ENCODE data around the gene DGKD.

The DGKD gene

DNA sequence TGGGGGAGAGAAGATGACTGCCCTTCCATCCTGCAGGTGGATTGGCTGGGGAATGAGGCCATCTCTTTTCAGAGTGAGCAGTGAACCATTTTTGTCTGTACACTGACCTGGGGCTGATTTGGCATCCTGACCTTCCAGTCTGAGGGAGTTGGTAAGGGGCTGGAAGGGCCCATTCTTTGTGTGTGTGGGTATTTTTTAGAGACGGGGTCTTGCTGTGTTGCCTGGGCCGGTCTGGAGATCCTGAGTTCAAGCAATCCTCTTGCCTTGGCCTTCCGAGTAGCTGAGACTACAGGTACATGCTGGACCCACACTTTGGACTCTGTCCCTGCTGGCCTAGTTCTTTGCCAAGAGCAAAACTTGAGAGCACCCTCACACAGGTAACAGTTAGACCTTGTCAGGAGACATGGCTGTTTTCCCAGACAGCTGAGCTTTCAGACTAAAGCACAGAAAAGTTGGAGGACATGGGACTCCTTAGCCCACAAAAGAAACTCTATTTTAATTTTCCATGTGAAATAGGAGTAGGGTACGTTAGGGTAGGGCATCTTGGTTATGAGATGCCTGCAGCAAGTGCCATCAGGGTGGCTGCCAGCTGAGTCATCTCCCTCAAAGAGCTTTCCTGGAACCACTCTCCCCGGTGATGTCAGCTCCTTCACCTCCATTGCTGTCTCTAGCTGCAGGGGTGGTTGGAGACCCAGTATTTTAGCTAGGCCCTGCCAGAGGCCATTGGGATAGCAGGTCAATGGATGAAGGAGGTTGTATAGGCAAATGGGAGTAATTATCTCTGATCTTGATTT is 60.7 kb downstream of the DGKD start:
- peak; percentile 60 to 61 for DNase-seq

DNA sequence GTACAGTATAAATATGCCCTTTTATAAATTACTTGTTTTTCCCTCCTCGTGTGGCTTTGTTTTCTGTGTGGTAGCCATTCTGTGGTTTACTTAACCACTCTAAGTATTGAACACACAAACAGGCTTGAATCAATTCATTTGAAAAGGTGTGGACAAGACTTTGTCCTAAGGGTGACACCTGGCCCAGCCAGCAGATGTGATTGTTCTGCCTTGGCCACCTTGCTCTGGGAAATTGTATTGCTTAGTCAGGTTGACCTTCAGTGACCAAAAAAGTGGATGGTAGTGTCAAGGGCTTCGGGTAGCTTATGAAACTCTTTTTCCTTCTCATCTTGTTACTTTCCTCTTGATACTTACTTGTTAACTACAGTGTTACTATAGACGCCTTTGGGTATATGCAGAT is 61.9 kb downstream of the DGKD start:
- no peak for DNase-seq

DNA sequence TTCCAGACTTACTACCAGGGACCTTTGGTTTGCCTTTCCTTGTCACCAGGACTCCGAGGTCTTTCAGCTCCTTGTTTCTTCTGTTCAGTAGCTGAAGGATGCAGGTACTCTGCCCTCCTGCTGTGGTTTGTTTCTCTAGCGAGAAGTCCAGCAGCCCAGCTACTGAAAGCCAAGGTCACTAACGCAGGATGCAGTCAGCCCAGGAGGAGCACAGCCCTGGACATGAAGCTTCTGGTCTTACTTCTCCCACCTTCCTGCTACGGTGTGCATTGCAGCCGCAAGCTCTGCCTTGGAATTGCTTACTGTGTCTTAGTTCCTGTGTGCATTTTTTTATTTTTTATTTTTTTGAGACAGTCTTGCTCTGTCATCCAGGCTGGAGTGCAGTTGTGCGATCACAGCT is 62.4 kb downstream of the DGKD start:
- no peak for DNase-seq

DNA sequence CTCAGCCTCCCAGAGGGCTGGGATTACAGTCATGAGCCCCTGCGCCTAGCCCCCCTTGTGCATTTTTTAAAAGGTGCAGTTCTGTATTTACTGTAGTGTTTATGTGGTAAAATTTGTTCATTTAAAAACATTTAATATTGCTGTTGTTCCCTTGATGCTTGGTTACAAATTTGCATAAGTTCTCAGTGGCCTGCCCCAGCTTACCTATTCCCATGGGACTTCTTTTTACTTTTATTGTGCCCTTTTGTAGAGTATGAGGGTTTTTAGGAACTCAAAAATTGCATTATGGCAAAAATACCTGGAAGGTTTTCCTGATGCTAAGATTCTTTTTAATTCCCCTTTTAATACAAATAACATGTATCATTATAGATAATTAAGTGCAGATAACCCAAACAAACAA is 63.0 kb downstream of the DGKD start:
- DNase-seq: no peak

DNA sequence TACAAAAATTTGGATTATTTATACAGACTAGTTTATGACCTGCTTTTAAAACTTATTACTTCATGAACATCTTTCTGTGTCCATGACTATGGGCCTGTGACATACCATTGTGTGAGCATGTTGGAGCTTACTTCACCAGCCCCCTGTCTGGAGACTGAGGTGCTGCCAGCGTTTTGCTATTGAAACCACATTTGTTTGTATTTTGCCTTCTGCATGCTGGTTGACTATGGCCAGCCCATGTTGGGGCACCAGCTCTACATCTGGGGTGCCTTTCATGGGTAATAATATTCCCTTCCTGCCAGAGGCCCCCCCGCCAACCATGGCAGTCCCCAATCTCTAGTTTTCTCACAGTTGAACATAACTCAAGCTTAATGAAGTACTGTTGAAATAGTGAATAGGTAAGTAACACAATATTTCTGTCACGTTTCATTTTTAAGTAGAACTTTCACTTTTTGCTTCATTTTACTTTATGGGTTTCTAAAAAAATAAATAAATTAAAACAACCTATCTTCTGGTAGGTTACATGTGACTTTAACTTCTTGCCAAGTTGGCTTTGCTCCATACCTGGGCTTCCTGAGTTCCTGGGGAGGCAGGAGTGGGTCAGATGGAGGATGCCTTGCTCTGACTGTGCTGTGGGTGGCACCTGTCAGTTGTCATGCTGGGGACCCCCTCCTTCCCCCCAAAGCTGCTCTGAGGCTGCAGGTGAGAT is 63.9 kb downstream of the DGKD start:
- no peak for DNase-seq

DNA sequence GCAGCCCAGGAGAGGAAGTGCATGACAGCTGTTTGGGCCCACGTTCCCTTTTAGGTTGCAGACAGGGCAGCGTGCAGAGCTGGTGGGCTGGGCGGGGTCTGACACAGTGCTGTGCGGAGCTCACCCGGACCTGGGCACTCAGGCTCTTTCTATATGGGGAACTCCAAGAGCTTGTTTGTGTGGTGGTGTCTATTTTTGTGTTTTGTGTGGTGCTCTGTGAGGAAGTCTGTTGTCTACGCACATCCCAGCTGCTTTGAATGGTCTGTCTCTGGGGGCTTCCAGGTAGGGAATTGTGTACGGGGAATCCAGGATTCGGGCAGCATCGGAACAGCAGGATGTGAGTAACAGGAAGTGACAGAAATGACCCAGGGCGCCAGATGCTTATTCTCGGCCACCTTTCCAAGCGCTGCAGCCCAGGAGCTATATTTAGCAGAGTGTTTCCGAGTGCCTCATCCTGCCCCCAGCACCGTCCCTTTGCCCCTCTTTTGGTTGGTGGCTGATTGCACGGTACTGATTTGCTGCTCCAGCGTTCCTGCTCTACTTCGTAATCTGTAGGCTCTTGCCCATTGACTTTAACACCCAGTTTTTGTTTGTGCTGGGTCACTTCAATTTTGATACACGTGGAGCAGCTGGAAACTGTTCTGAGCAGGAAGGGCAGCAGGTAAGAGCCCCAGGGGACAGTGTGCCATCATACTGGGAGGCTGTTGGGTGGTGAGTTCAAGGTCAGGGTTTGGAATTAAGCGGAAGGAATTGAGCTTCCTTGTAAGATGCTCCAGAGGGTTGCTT is 64.7 kb downstream of the DGKD start:
- peak; percentile 25 to 41 for DNase-seq

DNA sequence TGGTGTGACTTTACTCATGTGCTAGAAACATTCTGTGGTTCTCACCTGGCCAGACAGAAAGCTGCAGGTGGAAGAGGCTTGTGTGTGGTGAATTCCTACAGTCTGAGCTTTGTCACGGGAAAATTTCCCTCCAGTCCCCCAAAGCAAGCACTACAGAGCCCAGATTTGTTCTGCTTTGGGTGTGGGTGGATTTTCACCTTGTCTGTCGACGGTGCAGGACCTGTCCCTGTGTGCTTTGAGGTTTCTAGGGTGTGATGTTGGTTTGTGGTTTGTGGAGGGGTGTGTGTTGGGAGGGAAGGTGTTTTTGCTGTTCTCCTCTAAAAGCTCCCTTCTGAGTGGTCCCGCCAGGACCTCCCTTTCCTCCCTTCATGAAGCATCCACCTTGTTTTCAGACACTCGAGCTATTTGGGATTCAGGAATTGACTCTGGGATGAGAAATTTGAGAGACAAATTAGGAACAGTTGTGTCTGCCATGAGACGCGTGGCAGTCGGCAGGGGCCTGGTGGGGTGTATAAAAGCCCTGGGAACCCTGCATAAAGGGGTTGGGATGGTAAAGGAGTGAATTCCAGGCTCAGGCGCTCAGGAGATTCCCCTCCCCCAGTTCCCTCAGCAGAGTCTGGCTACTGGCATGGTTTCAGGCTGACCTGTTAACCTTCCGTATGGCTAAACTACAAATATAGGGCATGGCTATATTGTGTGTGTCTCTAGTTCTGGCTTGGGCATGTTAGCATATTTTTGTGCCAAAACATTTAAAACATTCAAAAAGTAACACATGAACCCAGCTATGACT is 65.5 kb downstream of the DGKD start:
- peak in 1 of 2 experiments; percentile 30 for DNase-seq

DNA sequence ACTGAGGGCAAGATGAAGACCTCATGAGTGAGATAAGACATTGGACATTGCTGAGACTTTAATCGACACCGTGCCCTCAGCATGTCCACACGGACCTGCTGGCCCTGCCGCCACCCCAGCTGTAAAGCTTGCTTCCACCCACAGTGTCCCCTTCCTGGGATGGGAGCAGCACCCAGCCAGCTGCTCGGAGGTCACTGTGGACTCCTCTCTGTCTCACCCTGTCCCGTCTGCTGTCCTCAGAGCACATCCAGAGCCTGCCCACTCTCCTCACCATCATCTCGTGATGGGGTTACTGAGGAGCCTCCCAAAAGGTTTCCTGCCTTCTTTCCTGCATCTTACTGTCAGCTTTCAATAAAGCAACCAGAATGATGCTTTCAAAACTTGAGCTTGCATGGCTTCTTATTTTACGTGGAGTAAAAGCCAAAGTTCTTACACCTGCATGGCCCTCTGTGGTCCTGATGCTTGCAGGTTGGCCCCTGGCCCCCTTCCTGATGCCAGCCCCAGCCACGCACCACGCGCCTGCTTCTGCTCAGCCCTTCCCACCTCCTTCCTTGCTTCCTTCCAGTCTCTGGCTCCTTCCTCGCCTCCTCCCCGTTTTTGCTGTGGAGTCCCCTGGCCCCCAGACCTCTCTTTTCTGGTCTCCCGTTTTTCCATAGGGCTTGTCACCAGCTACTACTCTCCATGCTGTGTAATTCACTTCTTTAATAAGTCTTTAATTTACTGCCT is 67.0 kb downstream of the DGKD start:
- no peak for DNase-seq

DNA sequence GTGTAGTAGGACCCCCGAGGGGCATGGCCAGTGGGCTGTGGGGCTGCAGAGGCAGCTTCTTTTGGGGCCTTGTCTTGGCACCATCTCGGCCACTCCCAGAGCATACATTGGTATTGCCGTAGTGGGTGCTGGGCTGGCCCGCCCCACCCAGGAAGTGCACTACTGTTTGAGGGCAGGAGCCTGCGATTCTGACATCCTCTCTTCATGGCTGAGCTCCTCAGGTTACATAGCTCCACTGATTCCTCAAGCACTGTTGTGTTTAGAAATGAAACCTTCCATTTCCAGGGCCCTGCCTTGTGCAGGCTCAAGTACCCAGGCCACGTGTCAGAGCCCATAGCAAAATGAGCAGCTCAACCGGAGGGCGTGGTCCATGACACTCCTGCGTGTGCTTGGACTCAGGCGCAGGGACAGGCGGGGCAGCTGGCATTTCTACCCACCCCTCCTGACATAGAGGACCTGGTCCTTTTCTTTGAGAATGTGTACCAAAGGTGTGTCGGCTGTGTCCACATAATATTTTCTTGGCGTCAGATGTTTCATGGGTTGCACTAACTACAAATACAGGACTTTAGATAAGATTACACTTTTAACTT is 67.9 kb downstream of the DGKD start:
- peak; percentile 34 to 40 for DNase-seq

DNA sequence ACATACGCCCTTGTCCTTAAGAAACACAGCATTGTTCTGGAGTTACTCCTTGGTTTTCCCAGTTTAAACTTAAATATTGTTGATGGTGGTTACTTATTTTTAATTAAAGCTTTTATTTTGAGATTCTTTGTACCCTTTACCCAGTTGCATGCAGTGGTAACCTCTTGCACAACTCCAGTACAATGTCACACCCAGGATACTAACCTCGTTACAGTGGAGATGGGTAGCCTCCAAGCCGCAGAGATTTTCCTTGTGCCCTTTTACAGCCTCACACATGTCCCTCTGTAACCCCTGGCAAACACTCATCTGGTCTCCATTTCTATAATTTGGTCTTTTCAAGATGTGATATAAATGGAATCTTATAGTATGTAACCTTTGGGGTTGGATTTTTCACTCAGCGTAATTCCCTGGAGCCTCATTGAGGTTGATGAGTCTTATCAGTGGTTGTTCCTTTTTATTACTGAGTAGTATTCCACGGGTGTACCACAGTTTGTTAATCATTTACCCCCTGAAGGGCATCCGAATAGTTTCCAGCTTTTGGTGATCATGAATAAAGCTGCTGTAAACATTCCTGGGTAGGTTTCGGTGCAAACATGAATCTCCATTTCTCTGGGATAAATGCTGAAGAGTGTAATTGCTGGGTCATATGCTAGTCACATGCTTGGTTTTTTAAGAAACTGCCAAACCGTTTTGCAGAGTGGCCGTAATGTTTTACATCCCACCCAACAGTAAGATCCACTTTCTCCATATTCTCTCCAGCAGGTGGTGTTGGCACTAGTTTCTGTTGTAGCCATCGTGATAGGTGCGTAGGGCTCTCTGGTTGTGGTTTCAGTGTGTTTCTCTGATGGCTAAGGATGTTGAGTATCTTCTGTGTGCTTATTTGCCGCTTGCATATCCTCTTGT is 68.6 kb downstream of the DGKD start:
- DNase-seq: no peak

DNA sequence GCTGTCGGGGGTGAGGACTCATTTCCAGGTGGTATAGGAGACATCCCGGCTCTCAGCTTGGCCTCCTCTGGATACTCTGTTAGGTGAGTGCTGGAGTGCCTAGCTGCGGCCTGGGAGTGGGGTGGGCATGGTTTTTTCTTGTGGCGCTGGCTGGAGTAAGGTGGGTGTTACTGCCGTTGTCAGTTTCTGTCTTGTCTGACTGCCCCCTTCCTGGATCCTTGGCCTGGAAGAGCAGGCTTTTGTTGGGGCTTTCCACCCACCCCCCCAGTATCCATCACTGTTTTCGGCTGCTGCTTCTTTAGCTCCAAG is 69.2 kb downstream of the DGKD start:
- DNase-seq: no peak

DNA sequence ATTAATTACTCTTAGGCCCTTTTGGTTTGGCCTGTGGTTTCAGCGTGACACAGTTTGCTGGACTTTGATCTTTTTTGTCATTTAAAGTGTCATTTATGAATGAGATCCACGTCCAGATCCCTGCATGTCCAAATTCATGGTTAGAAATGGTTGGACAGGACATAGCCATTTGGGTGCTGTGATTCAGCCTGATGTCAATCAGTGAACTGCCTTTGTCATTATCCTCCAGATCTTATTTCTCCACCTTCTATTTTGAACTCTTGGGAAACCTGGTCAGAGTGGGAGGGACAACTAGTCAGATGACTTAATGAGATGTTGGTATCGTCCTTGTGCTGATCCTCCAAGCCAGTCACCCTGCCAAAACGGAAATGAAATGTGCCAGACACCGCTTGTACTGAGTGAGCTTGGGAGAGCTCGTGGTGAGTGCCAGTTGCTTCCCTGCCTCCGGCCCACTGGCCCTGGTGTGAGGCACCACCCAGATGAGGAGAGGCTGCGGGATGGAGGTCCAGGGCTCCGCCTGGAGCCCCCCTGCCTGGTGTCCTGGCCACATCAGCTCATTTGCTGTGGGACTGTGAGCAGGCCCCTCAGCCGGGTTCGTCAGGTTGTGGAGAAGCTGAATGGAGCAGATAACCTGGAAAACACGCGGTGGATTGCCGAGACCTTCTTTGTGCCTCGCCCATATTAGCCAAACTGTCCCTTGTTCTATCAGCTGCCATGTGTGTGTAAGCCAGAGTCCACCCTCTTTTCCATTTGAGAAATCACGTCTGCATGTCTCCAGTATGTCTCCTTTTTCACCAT is 70.1 kb downstream of the DGKD start:
- no peak for DNase-seq

DNA sequence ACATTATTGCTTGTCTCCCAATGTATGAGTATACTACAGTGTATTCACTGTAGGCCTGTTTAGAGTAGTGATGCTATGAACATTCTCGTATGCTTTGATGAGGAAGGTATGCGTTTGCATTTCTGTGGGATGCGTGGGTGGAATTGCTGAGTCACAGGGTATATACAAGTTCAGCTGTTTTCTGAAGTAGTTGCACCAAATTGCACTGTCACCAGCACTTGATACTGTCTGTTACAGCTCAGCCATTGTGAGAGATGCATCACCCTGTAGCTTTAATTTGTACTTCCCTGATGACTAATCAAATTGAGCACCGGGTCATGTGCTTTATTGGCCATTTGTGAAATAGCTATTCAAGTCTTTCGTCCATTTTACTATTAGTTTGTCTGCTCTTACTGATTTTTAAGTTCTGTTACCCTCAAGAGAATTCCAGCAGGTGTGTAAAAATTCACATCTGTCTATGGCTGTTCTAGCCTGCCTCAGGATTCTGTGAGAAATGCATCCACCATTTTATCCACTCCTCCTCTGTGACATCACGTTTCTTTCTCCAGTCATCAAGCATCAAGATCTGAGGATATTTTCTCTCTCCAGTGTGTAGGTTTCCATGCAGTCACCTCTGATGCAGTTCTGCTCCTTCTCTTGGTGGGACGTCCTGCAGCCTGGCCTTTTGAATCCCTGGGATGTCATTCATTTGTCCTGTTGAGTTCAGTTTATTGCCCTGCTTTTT is 72.5 kb downstream of the DGKD start:
- DNase-seq: peak; percentile 58 to 72

DNA sequence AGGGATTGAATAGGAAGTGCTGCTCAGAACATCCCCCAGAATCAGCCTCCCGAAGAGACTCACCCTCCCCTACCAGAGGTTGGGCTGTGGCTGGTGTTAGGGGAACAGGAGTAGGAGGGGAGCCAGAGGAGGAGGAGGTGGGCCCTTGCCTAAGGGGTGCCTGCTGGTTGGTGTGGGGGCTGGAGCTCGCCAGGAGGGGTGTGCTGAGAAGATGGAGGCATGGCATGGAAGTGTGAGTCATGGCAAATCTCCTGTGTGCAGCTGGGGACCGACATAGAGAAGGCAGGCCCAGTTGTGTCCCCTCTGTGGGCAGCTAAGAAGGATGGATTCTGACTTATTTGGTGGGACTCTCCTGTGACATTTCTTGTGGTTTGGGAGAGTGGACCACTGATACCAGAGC is 73.7 kb downstream of the DGKD start:
- DNase-seq: no peak

DNA sequence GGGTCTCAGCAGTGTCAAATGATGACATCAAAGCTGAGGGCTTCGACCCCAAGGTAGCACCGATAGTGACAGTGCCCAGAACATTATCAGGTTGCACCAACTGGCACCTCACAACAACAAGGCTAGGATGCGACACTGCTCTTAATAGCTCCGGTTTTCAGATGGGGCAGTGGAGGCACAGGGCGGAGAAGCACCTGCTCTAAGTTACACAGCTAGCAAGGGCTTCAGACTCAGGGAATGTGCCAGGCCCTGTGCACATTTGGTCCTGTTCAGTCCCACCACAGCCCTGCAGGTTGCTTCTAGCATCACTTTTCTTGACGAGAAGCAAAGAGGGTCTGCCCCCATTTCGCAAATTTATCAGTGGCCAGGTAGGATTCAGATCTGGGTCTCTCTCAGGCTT is 74.1 kb downstream of the DGKD start:
- no peak for DNase-seq

DNA sequence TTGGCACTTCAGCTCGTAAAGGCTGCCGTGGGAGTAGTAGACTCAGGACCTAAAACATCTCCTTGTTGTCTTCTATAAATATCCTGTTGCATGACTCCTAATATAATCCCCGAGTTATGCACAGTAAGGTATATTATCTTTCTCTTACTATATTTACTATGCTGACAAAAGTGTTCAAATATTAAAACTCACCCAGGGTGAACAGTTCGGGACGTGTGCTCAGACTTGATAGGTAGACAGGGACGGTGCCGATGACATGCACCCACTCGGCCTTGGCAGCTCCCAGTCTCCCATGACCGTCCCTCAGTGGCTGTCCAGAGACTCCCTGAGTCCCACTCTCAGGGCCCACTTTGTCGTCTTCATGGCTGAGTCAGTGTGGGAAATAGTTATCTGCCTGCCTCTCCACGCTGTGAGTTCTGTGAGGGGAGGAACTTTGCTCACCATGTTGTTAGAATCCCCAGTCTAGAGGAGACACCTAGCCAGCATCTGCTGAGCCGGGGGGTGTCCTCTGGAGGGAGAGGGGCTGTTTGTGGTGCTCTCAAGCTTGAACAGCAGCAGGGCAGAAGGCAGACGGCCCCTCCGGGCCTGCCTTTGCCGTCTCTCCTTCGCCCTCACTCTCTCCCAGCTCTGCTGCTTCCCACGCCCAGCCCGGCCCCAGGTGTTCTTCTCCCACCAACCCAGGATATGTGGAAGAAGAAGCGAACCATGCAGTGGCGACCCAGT is 75.0 kb downstream of the DGKD start:
- DNase-seq: no peak

DNA sequence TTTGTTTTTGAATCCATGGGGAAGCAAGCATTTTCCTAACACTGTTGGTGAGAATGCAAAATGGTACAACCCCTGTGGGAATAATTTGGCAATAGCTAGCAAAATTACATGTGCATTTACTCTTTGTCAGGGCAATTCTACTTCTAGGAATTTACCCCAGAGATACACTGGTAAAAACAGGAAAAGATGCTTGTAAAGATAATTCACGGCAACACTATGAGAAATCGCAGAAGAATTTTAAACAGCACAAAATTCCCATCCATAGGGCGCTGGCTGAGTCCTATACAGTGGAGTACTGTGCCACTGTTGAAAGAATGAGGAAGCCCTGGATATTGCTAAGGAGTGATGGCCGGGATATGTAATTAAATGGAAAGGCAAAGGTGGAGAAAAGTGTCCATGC is 75.8 kb downstream of the DGKD start:
- DNase-seq: no peak

DNA sequence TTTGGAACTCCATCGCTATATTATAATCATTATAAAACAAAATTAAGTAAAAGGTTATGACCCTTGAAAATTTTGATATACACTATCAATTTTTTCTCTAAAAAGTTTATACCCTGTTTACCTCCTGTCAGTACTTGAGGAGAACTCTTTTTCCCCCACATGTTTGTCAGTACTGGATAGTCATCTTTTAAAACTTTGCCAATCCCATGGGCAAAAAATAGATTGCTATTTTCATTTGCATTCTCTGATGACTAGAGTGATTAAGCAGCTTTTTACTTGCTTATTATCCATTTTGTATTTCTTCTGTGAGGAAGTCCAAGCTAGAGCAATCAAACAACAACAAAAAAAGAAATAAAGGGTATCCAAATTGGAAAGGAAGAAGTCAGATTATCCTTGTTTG is 76.4 kb downstream of the DGKD start:
- no peak for DNase-seq

DNA sequence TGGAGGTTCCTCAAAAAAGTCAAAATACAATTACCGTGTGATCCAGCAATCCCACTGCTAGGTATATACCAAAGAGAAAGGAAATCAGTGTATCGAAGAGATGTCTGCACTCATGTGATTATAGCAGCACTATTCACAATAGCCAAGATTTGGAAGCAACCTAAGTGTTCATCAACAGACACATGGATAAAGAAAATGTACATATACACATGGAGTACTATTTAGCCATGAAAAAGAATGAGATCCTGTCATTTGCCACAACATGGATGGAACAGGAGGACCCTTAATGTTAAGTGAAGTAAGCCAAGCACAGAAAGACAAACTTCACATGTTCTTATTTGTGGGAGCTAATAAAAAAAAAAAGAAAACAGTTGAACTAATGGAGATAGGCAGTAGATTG is 78.7 kb downstream of the DGKD start:
- no peak for DNase-seq

All from activated CD4-positive, alpha-beta T cell treated with anti-CD3 and anti-CD28 coated beads, Interleukin-2, amount 50 U/mL, for 4 hours (primary cell).